ENCODE data around the gene CHST12. TPM values are rescaled to one million over a fixed set of nuclear protein-coding genes. Genes with fewer than 3 reads are reported as not detected.

Gene CHST12
- total and polyA plus RNA-seq, 2 donors (not counting 1 experiment from before 2014, with no cell fraction given): 25.4 to 27.1 TPM

GRCh38 chr7:2437537-2438148 is 34.2 kb downstream of the CHST12 start:
- peaks cover 0 to 29% of the 10 kb centered on the region in 2 experiments for H3K36me3 ChIP-seq (replicated peaks in 1 of 2; ENCODE audit: control extremely low read depth in 1 of 2, control insufficient read depth in 1 of 2, extremely low read depth in 1 of 2, insufficient read depth in 2 of 2, low read length in 1 of 2)
- Mint-ChIP-seq H3K4me1 (peaks cover 4% of the 10 kb centered on the region), H3K27ac (no peak overlapping the region), H3K4me3 (no peak overlapping the region), H3K9me3 (ENCODE audit: insufficient read depth) (no peaks in the 10 kb centered on the region), H3K27me3 (no peaks in the 10 kb centered on the region)
- TF ChIP-seq EZH2 (IDR thresholded peaks at IDR 0.05; ENCODE audit: borderline replicate concordance, insufficient read depth, low read depth, low read length, poor library complexity, severe bottlenecking): no peak
- TF ChIP-seq, protein P1, sequence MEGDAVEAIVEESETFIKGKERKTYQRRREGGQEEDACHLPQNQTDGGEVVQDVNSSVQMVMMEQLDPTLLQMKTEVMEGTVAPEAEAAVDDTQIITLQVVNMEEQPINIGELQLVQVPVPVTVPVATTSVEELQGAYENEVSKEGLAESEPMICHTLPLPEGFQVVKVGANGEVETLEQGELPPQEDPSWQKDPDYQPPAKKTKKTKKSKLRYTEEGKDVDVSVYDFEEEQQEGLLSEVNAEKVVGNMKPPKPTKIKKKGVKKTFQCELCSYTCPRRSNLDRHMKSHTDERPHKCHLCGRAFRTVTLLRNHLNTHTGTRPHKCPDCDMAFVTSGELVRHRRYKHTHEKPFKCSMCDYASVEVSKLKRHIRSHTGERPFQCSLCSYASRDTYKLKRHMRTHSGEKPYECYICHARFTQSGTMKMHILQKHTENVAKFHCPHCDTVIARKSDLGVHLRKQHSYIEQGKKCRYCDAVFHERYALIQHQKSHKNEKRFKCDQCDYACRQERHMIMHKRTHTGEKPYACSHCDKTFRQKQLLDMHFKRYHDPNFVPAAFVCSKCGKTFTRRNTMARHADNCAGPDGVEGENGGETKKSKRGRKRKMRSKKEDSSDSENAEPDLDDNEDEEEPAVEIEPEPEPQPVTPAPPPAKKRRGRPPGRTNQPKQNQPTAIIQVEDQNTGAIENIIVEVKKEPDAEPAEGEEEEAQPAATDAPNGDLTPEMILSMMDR (IDR thresholded peaks at IDR 0.05): no peak
- no peak overlapping the region for H3K27ac ChIP-seq (ENCODE audit: low read length in 2 of 2)
- intact Hi-C loops (cut with micrococcal nuclease): no loop called here
- no peak overlapping the region for H3K9ac ChIP-seq (ENCODE audit: low read length)
- POLR2A ChIA-PET: no interaction called here
- H3K4me2 ChIP-seq (replicated peaks; ENCODE audit: low read depth, low read length, poor library complexity, severe bottlenecking): no peak overlapping the region
- no peak overlapping the region for H2AFZ ChIP-seq (ENCODE audit: insufficient read depth, low read depth, low read length, poor library complexity, severe bottlenecking)
- CTCF ChIA-PET: no interaction called here
- peaks cover 3% of the 10 kb centered on the region for H3K79me2 ChIP-seq (ENCODE audit: control insufficient read depth, insufficient read depth, low read length)
- DNase-seq (no peak), ATAC-seq (ENCODE audit: low read depth) (no peak)
- no peak overlapping the region for H3K4me3 ChIP-seq (ENCODE audit: control extremely low read depth in 1 of 5, extremely low read depth in 1 of 5, insufficient read depth in 1 of 5, low read depth in 2 of 5, low read length in 4 of 5)
- WGBS (ENCODE audit: insufficient coverage): 79% methylated on average over 11 of the region's 16 CpGs
- no peaks in the 10 kb centered on the region for H4K20me1 ChIP-seq (ENCODE audit: control insufficient read depth, insufficient read depth, low read length, poor library complexity, severe bottlenecking)
- peaks cover 0 to 10% (median 0%) of the 10 kb centered on the region in 3 donors for H3K9me3 ChIP-seq (ENCODE audit: control extremely low read depth in 1 of 3, control insufficient read depth in 2 of 3, insufficient read depth in 1 of 3, low read length in 2 of 3)
- no peaks in the 10 kb centered on the region for H3K4me1 ChIP-seq (ENCODE audit: control insufficient read depth in 2 of 2, insufficient read depth in 2 of 2, low read length in 2 of 2)
- H3K27me3 ChIP-seq (replicated peaks in 1 of 4; ENCODE audit: control extremely low read depth in 1 of 4, control insufficient read depth in 3 of 4, insufficient read depth in 4 of 4, low read length in 3 of 4): no peaks in the 10 kb centered on the region

GRCh38 chr7:2438186-2438585 is 34.8 kb downstream of the CHST12 start:
- peaks cover 0 to 23% of the 10 kb centered on the region in 2 experiments for H3K36me3 ChIP-seq (replicated peaks in 1 of 2; ENCODE audit: control extremely low read depth in 1 of 2, control insufficient read depth in 1 of 2, extremely low read depth in 1 of 2, insufficient read depth in 2 of 2, low read length in 1 of 2)

More at GRCh38 chr7:2438186-2438585, 34.8 kb downstream of the CHST12 start:
- no peak overlapping the region for H3K27ac ChIP-seq (ENCODE audit: low read length in 2 of 2)
- H4K20me1 ChIP-seq (ENCODE audit: control insufficient read depth, insufficient read depth, low read length, poor library complexity, severe bottlenecking): no peaks in the 10 kb centered on the region
- intact Hi-C loops (cut with micrococcal nuclease): no loop called here
- no peak overlapping the region for H3K4me2 ChIP-seq (replicated peaks; ENCODE audit: low read depth, low read length, poor library complexity, severe bottlenecking)
- peaks cover 2% of the 10 kb centered on the region for H3K79me2 ChIP-seq (ENCODE audit: control insufficient read depth, insufficient read depth, low read length)
- TF ChIP-seq, protein P1 (IDR thresholded peaks at IDR 0.05): no peak
- TF ChIP-seq EZH2 (IDR thresholded peaks at IDR 0.05; ENCODE audit: borderline replicate concordance, insufficient read depth, low read depth, low read length, poor library complexity, severe bottlenecking): no peak
- Mint-ChIP-seq H3K27ac (no peak overlapping the region), H3K9me3 (ENCODE audit: insufficient read depth) (no peaks in the 10 kb centered on the region), H3K27me3 (no peaks in the 10 kb centered on the region), H3K4me1 (peaks cover 4% of the 10 kb centered on the region), H3K4me3 (no peak overlapping the region)
- DNase-seq (no peak), ATAC-seq (ENCODE audit: low read depth) (no peak)
- H3K9ac ChIP-seq (ENCODE audit: low read length): no peak overlapping the region
- 32% methylated on average over 7 of the region's 7 CpGs for WGBS (ENCODE audit: insufficient coverage)
- H3K27me3 ChIP-seq (replicated peaks in 1 of 4; ENCODE audit: control extremely low read depth in 1 of 4, control insufficient read depth in 3 of 4, insufficient read depth in 4 of 4, low read length in 3 of 4): no peaks in the 10 kb centered on the region
- peaks cover 0 to 4% (median 0%) of the 10 kb centered on the region in 3 donors for H3K9me3 ChIP-seq (ENCODE audit: control extremely low read depth in 1 of 3, control insufficient read depth in 2 of 3, insufficient read depth in 1 of 3, low read length in 2 of 3)
- CTCF ChIA-PET: no interaction called here
- POLR2A ChIA-PET: no interaction called here
- H2AFZ ChIP-seq (ENCODE audit: insufficient read depth, low read depth, low read length, poor library complexity, severe bottlenecking): no peak overlapping the region
- H3K4me1 ChIP-seq (ENCODE audit: control insufficient read depth in 2 of 2, insufficient read depth in 2 of 2, low read length in 2 of 2): no peaks in the 10 kb centered on the region
- H3K4me3 ChIP-seq (ENCODE audit: control extremely low read depth in 1 of 5, extremely low read depth in 1 of 5, insufficient read depth in 1 of 5, low read depth in 2 of 5, low read length in 4 of 5): no peak overlapping the region
